Renal pelvis (tissue), 4 donors: ENCODE results near the gene RRN3. TPM values are rescaled to one million over a fixed set of nuclear protein-coding genes. Genes with fewer than 3 reads are reported as not detected.
"Not testable (repeated sequence)": the region's sequence is repeated elsewhere in the genome, so short reads cannot be mapped to it uniquely, and the experiment has no call there.

Experiments
- DNase-seq: peaks from one replicate; pipeline ENCODE4 v3.0.0-alpha.2; 2013
- polyA plus RNA-seq, 3 donors: library from polyadenylated mRNA; unstranded; fragments of 120-200 nt; gene quantifications; one replicate each; pipeline ENCODE4 v1.2.1, GENCODE V29; 2013; ENCODE audit not compliant: insufficient read length in 3 of 3

RRN3 gene
- polyA plus RNA-seq, 3 donors, result 37.0 to 47.2 (median 42.3) TPM

- DNase-seq, result not testable (repeated sequence)
These were observed 36.3 kb upstream of the RRN3 start for GRCh38 chr16:15130256-15130932.

DNA sequence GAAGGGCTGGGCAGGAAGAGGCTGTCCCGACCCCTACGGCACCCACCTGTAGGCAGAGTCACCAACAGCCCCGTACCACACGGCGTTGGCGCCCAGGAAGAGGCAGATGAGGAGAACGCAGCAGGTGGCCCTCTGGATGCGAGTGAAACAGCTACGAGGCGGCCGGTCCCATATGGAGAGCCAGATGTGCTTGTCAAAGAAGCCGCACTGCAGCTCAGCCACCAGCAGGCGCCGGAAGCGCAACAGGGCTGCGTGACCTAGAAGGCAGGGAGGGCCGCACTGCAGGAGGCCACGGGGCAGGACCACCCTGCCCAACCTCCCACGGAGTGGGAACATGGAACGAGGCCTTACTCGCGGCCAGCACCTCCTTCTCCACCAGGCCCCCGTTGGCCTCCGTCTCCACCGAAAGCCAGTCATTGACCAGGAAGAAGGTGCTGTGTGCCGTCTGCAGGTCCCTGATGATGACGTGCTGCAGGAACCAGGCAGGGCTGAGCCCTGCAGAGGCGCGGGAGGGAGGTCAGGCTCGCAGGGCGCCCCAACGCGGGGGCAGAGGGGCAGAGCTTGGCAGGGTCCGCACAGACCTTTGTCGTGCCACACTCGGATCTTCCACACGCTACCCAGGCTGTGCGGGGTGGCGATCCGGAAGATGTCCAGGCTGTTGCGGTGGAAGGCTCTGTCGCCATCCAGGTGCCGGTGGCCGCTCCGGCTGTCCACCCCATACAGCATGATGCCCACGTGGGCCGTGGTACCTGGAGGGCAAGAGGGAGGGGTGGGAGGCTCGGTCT is 33.8 kb upstream of the RRN3 start:
- not testable (repeated sequence) for DNase-seq

DNA sequence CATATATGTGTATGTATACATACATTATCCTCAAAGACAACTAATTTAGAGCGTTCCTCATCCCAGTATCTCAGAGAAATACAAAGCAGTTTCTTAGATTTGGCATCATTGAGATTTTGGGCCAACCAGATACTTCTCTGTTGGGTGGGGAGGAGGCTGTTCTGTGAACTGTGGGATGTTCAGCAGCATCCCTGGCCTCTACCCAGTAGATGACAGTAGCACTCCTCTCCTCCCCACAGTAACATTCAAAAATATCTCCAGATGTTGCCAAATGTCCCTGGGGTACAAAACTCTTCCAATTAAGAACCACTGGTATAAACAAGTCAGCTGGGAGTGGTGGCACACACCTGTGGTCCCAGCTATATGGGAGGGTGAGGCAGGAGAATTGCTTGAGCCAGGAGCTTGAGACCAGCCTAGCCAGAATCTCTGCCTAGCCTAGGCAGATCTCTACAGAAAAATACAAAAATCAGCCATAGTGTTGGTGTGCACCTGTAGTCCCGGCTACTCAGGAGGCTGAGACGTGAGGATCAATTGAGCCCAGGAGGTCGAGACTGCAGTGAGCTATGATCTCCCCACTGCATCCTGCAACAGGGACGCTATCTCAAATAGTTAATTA is 6.4 kb upstream of the RRN3 start:
- DNase-seq, result not testable (repeated sequence)

- DNase-seq, result not testable (repeated sequence)
These were observed 5.4 kb upstream of the RRN3 start for GRCh38 chr16:15099366-15099909.

GRCh38 chr16:15096583-15096972 is 2.5 kb upstream of the RRN3 start:
- DNase-seq, result not testable (repeated sequence)

DNA sequence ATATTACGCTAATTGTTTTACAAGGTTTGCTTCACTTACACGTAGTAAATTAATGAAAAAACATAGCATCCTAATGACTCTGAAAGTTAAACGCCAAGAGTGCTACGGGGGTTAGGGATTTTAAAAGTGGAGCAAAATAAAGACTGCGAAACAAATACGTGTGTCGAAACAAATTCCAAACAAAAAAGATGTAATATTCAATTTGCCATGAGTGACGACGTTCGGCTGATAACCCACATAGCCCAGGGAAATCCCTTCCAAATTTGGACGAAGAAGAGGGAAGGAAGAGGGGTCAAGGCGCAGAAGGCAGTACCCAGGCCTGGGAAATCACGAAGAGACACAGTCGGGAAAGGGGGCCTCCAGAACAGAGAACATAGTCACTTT is 509 bp downstream of the RRN3 start:
- DNase-seq, result not testable (repeated sequence)

GRCh38 chr16:15090663-15091269 is 3.3 kb downstream of the RRN3 start:
- not testable (repeated sequence) for DNase-seq

DNA sequence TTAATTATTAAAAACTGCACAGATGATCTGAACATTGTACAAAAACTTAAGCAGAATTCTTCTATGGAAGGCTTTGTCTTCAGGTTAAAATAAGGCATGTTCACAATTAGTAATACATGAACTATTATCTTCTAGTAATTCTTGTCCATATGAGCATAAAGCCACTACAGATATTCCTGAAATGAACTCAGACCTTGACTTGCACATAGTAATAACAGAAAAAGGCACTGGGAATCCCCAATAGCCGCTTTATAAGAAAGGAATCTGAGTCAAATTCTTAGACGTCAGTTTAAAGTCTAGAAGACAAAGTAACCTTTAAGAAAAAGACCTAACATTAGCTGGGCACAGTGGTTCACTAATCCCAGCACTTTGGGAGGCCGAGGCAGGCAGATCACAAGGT is 11.3 kb downstream of the RRN3 start:
- not testable (repeated sequence) for DNase-seq

DNA sequence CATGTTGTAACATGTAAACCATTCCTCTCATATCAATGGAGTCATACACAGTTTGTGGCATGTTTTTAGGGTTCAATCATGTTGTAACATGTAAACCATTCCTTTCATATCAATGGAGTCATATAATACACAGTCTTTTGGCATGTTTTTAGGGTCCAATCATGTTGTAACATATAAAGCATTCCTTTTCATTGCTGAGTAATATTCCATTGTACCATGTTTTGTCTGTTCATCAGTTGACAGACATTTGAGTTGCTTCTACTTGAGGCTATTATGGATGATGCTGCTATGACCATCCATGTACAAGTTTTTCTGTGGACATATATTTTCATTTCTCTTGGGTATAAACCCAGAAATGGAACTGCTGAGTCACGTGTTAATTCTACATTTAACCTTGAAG is 13.2 kb downstream of the RRN3 start:
- DNase-seq, result not testable (repeated sequence)

- DNase-seq, result not testable (repeated sequence)
These were observed 17.9 kb downstream of the RRN3 start for GRCh38 chr16:15076161-15076560.

DNA sequence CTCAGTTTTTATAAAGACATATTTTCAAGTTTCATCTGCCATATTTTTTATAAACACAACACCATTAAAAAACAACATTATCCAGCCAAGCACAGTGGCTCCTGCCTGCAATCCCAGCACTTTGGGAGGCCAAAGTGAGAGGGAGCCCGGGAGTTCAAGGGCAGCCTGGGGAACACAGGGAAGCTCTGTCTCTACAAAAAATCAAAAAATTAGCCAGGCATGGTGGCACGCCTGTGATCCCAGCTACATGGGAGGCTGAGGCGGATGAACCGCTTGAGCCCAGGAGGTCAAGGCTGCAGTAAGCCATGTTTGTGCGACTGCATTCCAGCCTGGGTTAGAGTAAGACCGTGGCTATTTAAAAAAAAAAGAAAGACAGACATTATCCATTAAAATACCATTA is 21.0 kb downstream of the RRN3 start:
- DNase-seq, result no peak

DNA sequence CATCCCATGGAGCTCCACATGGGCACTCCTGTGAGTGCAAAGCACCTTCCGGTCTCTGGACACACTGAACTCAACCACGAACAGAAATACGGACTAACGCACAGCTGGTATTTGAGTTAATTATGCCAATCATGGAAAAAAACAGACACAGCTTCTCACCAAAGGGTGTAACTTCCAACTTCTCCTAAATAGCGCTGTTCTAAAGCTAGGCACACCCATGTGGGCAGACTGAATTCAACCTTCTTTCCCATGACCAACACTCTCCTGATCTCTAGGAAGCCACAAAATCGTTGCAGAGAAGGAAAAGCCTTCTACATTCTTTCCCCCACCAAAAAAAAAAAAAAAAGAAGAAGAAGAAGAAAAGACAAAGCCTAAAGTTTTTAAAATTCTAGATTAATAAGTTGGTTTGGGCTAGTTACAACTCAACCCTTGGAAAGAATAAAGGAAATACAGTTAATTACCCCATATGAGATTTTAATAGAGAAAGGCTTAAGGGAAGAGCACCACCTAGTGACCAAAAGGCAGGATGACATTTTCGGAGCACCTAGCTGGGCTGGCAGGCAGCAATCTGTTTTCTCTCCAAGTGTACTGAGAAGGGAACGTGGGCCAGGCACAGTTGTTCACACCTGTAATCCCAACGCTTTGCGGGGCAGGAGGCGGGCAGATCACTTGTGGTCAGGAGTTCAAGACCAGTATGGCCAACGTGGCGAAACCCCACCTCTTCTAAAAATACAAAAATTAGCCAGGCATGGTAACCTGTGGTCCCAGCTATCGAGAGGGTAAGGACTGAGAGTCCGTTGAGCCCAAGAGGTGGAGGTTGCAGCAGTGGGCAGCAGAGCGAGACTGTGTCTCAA is 21.9 kb downstream of the RRN3 start:
- not testable (repeated sequence) for DNase-seq

DNA sequence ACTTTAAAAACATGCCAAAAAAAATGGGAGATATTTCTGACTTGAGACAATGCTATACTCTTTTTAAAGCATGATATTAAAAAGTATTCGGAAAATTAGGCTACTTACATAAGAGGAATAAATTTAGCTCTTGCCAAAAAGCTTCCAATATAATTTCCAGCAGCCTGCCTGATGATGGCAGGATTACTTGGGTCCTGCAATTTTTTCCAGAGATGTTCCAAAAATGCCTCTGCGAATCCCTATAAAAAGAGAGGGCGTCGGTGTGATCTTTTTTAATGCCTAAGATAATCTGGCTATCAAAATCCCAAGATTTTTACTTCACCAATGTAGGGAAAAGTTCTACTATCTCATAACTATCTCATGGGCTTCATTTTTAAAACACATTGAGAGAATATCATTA is 23.1 kb downstream of the RRN3 start:
- DNase-seq, result not testable (repeated sequence)

DNA sequence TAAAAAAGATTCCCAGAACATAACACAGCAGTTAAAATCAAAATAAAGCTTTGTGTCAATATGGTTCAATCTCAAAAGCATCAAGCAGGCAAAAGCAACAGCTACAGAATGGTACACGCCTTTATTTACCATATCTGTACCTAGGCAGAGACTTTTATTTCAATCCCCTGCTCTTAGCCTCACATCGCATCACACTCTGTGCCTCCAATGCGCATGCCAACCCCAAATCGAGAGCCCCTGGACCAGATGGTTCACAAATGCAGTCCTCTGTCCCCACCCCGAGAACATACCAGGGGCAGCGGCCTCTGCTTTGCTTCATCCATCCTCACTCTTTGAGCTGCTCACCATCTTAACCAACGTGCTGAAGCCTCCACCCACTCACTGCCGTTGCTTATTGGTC is 27.4 kb downstream of the RRN3 start:
- DNase-seq, result not testable (repeated sequence)

- DNase-seq, result not testable (repeated sequence)
These were observed 28.1 kb downstream of the RRN3 start for GRCh38 chr16:15065961-15066360.

- not testable (repeated sequence) for DNase-seq
These were observed 31.8 kb downstream of the RRN3 start for GRCh38 chr16:15062085-15062810.

- DNase-seq, result no peak
These were observed 34.7 kb downstream of the RRN3 start for GRCh38 chr16:15059324-15059723.

DNA sequence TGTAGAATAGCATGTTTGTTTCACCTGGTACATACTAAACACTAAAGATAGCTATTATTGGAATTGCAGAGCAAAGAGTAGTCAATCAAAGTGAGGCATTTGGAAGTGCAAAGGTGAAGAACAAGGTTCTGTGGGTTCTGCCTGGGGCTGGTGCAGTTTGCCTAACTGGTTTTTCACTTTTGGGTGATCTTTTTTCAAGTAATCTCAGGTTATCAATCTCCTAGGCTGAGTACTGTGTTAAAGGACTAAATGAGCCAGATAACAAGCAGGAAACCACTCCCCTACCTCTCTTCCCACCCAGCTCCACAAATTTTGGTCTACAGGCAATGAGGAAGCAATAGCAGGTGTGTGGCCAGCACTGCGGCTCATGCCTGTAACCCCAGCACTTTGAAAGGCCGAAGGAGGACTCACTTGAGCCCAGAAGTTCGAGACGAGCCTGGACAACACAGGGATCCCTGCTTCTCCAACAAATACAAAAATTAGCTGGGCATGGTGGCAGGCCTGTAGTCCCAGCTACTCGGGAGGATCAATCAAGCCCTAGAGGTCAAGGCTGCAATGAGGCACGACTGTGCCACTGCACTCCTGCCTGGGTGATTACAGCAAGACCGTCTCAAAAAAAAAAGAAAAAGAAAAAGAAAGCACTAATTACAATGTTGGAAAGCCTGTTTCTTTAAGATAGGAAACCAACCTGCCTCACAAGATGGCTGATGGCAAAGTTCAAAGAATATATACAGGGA is 36.2 kb downstream of the RRN3 start:
- DNase-seq, result no peak

DNA sequence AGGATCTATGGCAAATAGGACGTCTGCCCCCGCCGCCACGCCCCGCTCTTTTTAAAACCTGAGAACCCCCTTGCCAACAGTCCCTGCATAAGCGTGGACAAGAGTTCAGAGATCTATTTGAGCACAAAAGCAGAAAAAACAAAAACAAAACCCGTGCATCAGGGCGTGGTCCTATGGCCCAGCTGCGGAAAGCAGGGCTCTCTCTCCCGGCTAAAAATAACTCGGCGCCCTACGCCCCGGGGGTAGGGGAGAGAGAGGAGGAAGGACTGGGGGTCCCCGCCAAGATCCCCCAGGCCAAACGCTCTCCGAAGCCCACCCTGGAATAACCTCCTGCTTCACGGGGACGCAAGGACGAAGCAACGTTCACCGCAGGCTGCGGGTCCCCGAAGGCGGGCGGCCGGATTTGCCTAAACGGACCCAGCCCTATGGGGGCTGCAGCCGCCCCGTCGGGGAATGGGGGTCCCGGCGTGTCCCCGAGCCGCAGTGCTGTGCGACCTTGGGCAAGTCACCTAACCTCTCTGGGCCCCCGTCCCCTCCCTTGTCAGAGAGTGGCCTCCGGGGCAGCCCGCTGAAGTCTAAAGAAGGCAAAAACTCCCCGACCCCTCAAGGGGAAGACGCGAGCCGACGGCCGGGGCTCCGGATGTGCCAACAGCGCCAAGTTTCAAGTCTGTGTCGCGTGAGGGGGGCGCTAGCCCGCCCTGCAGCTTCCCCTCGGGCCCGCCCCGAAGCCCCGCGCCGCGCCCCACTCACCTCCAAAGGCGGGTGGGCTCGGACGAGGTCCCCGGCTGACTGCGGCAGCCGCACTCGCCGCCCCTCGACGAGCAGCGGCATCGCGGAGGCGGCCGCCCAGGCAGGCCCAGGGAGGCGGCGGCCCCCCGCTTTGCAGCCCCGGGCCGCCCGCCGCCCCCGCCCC is 38.7 kb downstream of the RRN3 start:
- no peak for DNase-seq
